ENCODE results near the gene ZBTB2. TPM values are rescaled to one million over a fixed set of nuclear protein-coding genes. Genes with fewer than 3 reads are reported as not detected.

Gene ZBTB2
- total RNA-seq, 1 experiment from 2014 or later, result 8.9 TPM

GRCh38 chr6:151327101-151327500, 64.3 kb downstream of the ZBTB2 start:
- ChIA-PET POLR2A (ENCODE audit: unreplicated experiment) (no interaction called here), CTCF (interaction anchor here (0.6 kb wide), 1 partner anchor 21 kb away, joined by 7 read pairs; no protein-coding TSS in a partner anchor)
- BruUV-seq (replicated peaks), result no TSS peak
- intact Hi-C loops (cut with micrococcal nuclease; ENCODE audit: unreplicated experiment), result loop anchor here (10.0 kb wide), 2 partner anchors 82 to 282 kb away; no protein-coding TSS in a partner anchor
- Histone ChIP-seq H3K9me2 (ENCODE audit: insufficient read depth) (no peaks in the 10 kb centered on the region), H3K4me1 (replicated peaks; ENCODE audit: insufficient read depth) (peaks cover 39% of the 10 kb centered on the region), H3K9me3 (ENCODE audit: insufficient read depth, low read depth) (no peaks in the 10 kb centered on the region), H2AFZ (no peak overlapping the region), H3F3A (ENCODE audit: insufficient read depth, low read depth) (peaks cover 32% of the 10 kb centered on the region), H3K79me2 (ENCODE audit: low read depth) (peaks cover 35% of the 10 kb centered on the region), H4K20me1 (ENCODE audit: insufficient read depth) (no peaks in the 10 kb centered on the region), H3K27me3 (ENCODE audit: insufficient read depth, low read depth) (no peaks in the 10 kb centered on the region), H3K4me3 (no peak overlapping the region), H3K4me2 (peak overlapping the region; percentile 91), H3K27ac (no peak overlapping the region), H3K36me3 (ENCODE audit: low read depth) (no peaks in the 10 kb centered on the region)
- no peak for TF ChIP-seq CTCF (conservative IDR thresholded peaks at IDR 0.05)
- TF ChIP-seq EZH2 (IDR thresholded peaks at IDR 0.05; ENCODE audit: low read depth), result no peak
- no peak for DNase-seq

- no peaks in the 10 kb centered on the region for H3K27me3 ChIP-seq (ENCODE audit: insufficient read depth, low read depth)
- no peaks in the 10 kb centered on the region for H3K9me2 ChIP-seq (ENCODE audit: insufficient read depth)
- POLR2A ChIA-PET (ENCODE audit: unreplicated experiment), result interaction anchor here (0.6 kb wide), 1 partner anchor 31 kb away, joined by 4 read pairs; no protein-coding TSS in a partner anchor
- BruUV-seq (replicated peaks), result TSS peak; percentile 75
- intact Hi-C loops (cut with micrococcal nuclease; ENCODE audit: unreplicated experiment), result loop anchor here (10.0 kb wide), 2 partner anchors 81 to 281 kb away; no protein-coding TSS in a partner anchor
- H3K9me3 ChIP-seq (ENCODE audit: insufficient read depth, low read depth), result no peaks in the 10 kb centered on the region
- H3K4me1 ChIP-seq (replicated peaks; ENCODE audit: insufficient read depth), result peaks cover 39% of the 10 kb centered on the region
- H3F3A ChIP-seq (ENCODE audit: insufficient read depth, low read depth), result peaks cover 30% of the 10 kb centered on the region
- H4K20me1 ChIP-seq (ENCODE audit: insufficient read depth), result no peaks in the 10 kb centered on the region
- CTCF ChIA-PET, result interaction anchor here (0.6 to 4.2 kb wide), 3 partner anchors 9 to 431 kb away, joined by 4 to 24 read pairs (median 8); no protein-coding TSS in a partner anchor
- H3K4me2 ChIP-seq, result peak overlapping the region; percentile 91
- no peak for TF ChIP-seq EZH2 (IDR thresholded peaks at IDR 0.05; ENCODE audit: low read depth)
- TF ChIP-seq CTCF (conservative IDR thresholded peaks at IDR 0.05), result no peak
- peak overlapping the region; percentile 52 for H3K27ac ChIP-seq
- H3K36me3 ChIP-seq (ENCODE audit: low read depth), result no peaks in the 10 kb centered on the region
- peak overlapping the region; percentile 68 for H3K4me3 ChIP-seq
- peak overlapping the region; percentile 71 for H2AFZ ChIP-seq
- DNase-seq, result no peak
- H3K79me2 ChIP-seq (ENCODE audit: low read depth), result peaks cover 38% of the 10 kb centered on the region
Measured at GRCh38 chr6:151326116-151326825, 65.1 kb downstream of the ZBTB2 start.

- TF ChIP-seq EZH2 (IDR thresholded peaks at IDR 0.05; ENCODE audit: low read depth) (no peak), CTCF (conservative IDR thresholded peaks at IDR 0.05) (no peak)
- Histone ChIP-seq H3K9me2 (ENCODE audit: insufficient read depth) (no peaks in the 10 kb centered on the region), H3K79me2 (ENCODE audit: low read depth) (peaks cover 40% of the 10 kb centered on the region), H3K27ac (peak overlapping the region; percentile 52), H3K36me3 (ENCODE audit: low read depth) (no peaks in the 10 kb centered on the region), H4K20me1 (ENCODE audit: insufficient read depth) (no peaks in the 10 kb centered on the region), H2AFZ (peak overlapping the region; percentile 71), H3K27me3 (ENCODE audit: insufficient read depth, low read depth) (no peaks in the 10 kb centered on the region), H3F3A (ENCODE audit: insufficient read depth, low read depth) (peaks cover 26% of the 10 kb centered on the region), H3K9me3 (ENCODE audit: insufficient read depth, low read depth) (no peaks in the 10 kb centered on the region), H3K4me1 (replicated peaks; ENCODE audit: insufficient read depth) (peaks cover 39% of the 10 kb centered on the region), H3K4me3 (peak overlapping the region; percentile 68), H3K4me2 (peak overlapping the region; percentile 91)
- POLR2A ChIA-PET (ENCODE audit: unreplicated experiment), result interaction anchor here (0.6 to 0.7 kb wide), 2 partner anchors 10 to 30 kb away, joined by 4 to 12 read pairs; no protein-coding TSS in a partner anchor
- intact Hi-C loops (cut with micrococcal nuclease; ENCODE audit: unreplicated experiment), result loop anchor here (10.0 kb wide), 2 partner anchors 81 to 281 kb away; no protein-coding TSS in a partner anchor
- peak; percentile 40 to 51 for DNase-seq
- BruUV-seq (replicated peaks), result no TSS peak
- CTCF ChIA-PET, result interaction anchor here (0.5 to 4.2 kb wide), 8 partner anchors 10 to 1676 kb away, joined by 3 to 24 read pairs (median 6); no protein-coding TSS in a partner anchor
Measured at GRCh38 chr6:151325075-151326050, 66.0 kb downstream of the ZBTB2 start.

Measured in PC-9 (cell line).